Activated T-cell treated with anti-CD3 and anti-CD28 coated beads, Interleukin-2, amount 50 U/mL, for 4 hours (primary cell): Measurements from ENCODE around the gene DNAJB4. TPM values are rescaled to one million over a fixed set of nuclear protein-coding genes. Genes with fewer than 3 reads are reported as not detected.
"Not testable (repeated sequence)": the region's sequence is repeated elsewhere in the genome, so short reads cannot be mapped to it uniquely, and the experiment has no call there.

ENCODE experiments used
- ATAC-seq, 2 donors: fragments of 200-7000 bp; cut with Tn5 transposase; one replicate each; pipeline ENCODE4 v1.10.0; 2021
- DNase-seq: peaks from one replicate; pipeline ENCODE4 v3.0.0-alpha.2; 2020
- H3K27me3 Mint-ChIP-seq: one replicate; pipeline ENCODE4 v1.8.0; 2021; ENCODE audit warnings: low read depth, mixed read lengths
- H3K36me3 Mint-ChIP-seq: one replicate; pipeline ENCODE4 v1.8.0; 2022; ENCODE audit warnings: mixed read lengths; ENCODE audit not compliant: insufficient read depth
- H3K4me1 Mint-ChIP-seq: one replicate; pipeline ENCODE4 v1.8.0; 2021; ENCODE audit warnings: low read depth, mixed read lengths
- H3K4me3 Mint-ChIP-seq: one replicate; pipeline ENCODE4 v1.8.0; 2021; ENCODE audit warnings: mild to moderate bottlenecking, moderate library complexity, mixed read lengths
- H3K9me3 Mint-ChIP-seq: one replicate; pipeline ENCODE4 v1.8.0; 2021; ENCODE audit warnings: mixed read lengths
- total RNA-seq, 3 donors: library from RNA; stranded (reverse); gene quantifications; one replicate each; pipeline ENCODE4 v1.2.1, GENCODE V29; 2021

Gene DNAJB4
- total RNA-seq, 3 donors from 2014 or later: 5.4 to 6.6 (median 5.5) TPM

- Mint-ChIP-seq H3K4me3 (no peak within 1 kb of the TSS), H3K9me3 (no peaks in the 10 kb centered on the region), H3K27me3 (no peaks in the 10 kb centered on the region), H3K36me3 (peaks cover 21% of the 10 kb centered on the region), H3K4me1 (peaks cover 40% of the 10 kb centered on the region)
- DNase-seq: peak; percentile 94
- ATAC-seq: peak; percentile 81 to 87
These were observed 25.5 kb upstream of the DNAJB4 start, which contains the start of gene FUBP1 for GRCh38 chr1:77978969-77979876. TSS of gene FUBP1 (minus strand) at chr1:77979072. CDS start at chr1:77979004, 68 bp downstream.

- peaks cover 35% of the 10 kb centered on the region for H3K4me1 Mint-ChIP-seq
- peaks cover 11% of the 10 kb centered on the region for H3K36me3 Mint-ChIP-seq
- not testable (repeated sequence) for ATAC-seq
These were observed 21.3 kb upstream of the DNAJB4 start for GRCh38 chr1:77983352-77983996.

GRCh38 chr1:77983997-77984355 lies 20.8 kb upstream of the DNAJB4 start:
- H3K27me3 Mint-ChIP-seq: no peaks in the 10 kb centered on the region

More at GRCh38 chr1:77983352-77983996, 21.3 kb upstream of the DNAJB4 start:
- H3K9me3 Mint-ChIP-seq, H3K27me3 Mint-ChIP-seq, H3K4me3 Mint-ChIP-seq, DNase-seq: not testable (repeated sequence)

GRCh38 chr1:77984629-77985028 lies 20.1 kb upstream of the DNAJB4 start:
- no peak overlapping the region for H3K4me3 Mint-ChIP-seq

More at GRCh38 chr1:77983997-77984355, 20.8 kb upstream of the DNAJB4 start:
- DNase-seq: no peak
- H3K9me3 Mint-ChIP-seq: no peaks in the 10 kb centered on the region
- peaks cover 12% of the 10 kb centered on the region for H3K36me3 Mint-ChIP-seq
- no peak overlapping the region for H3K4me3 Mint-ChIP-seq
- peaks cover 35% of the 10 kb centered on the region for H3K4me1 Mint-ChIP-seq
- no peak for ATAC-seq

DNA sequence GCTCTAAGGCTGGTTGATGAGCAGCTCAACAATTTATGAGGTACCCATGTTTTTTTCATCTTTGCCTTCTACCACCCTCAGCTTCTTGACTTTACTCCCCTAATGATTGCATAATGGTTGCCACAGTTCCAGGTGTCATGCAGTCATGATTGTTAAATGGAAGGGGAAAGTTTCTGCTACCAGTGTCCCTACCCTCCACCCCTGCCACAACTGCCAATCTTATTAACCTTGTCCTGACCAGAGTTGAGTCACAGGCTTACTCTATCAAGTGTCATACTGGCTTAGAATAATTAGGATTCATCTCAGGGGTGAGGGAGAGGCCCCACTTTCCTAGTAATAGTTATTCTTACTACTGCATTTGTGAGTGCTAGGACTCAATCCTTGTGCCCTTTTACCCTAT lies 17.9 kb upstream of the DNAJB4 start:
- Mint-ChIP-seq H3K27me3 (no peaks in the 10 kb centered on the region), H3K9me3 (no peaks in the 10 kb centered on the region), H3K4me1 (peaks cover 34% of the 10 kb centered on the region), H3K4me3 (no peak overlapping the region), H3K36me3 (peaks cover 13% of the 10 kb centered on the region)
- no peak for DNase-seq
- ATAC-seq: peak; percentile 56 to 60

More at GRCh38 chr1:77984629-77985028, 20.1 kb upstream of the DNAJB4 start:
- peaks cover 13% of the 10 kb centered on the region for H3K36me3 Mint-ChIP-seq
- H3K27me3 Mint-ChIP-seq: no peaks in the 10 kb centered on the region
- H3K4me1 Mint-ChIP-seq: peaks cover 36% of the 10 kb centered on the region
- H3K9me3 Mint-ChIP-seq: no peaks in the 10 kb centered on the region
- DNase-seq: no peak
- no peak for ATAC-seq

GRCh38 chr1:77987919-77988318 lies 16.8 kb upstream of the DNAJB4 start:
- Mint-ChIP-seq H3K4me3 (no peak overlapping the region), H3K9me3 (no peaks in the 10 kb centered on the region), H3K36me3 (peaks cover 13% of the 10 kb centered on the region), H3K27me3 (no peaks in the 10 kb centered on the region), H3K4me1 (peaks cover 32% of the 10 kb centered on the region)
- DNase-seq: no peak
- no peak for ATAC-seq

DNA sequence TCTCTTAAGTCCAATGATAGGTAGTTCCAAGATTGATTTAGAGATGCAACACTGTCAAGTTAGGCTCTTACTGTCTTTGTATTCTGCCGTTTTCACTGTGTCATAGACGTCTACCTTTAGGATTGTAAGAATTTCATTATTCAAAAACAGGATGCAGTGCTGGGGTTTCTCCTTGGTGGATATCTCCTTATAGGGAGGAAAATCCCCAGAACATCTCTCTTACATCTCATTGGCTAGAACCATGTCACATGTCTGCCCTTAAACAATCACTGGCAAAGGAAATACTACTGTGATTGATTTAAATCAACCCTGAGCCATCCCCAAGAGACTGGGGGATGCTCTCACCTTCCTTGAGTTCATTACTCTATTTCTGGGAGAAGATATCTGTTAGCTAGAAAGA lies 15.0 kb upstream of the DNAJB4 start:
- Mint-ChIP-seq H3K4me1 (peaks cover 27% of the 10 kb centered on the region), H3K36me3 (peaks cover 15% of the 10 kb centered on the region), H3K9me3 (no peaks in the 10 kb centered on the region), H3K27me3 (no peaks in the 10 kb centered on the region), H3K4me3 (no peak overlapping the region)
- ATAC-seq (no peak), DNase-seq (no peak)

DNA sequence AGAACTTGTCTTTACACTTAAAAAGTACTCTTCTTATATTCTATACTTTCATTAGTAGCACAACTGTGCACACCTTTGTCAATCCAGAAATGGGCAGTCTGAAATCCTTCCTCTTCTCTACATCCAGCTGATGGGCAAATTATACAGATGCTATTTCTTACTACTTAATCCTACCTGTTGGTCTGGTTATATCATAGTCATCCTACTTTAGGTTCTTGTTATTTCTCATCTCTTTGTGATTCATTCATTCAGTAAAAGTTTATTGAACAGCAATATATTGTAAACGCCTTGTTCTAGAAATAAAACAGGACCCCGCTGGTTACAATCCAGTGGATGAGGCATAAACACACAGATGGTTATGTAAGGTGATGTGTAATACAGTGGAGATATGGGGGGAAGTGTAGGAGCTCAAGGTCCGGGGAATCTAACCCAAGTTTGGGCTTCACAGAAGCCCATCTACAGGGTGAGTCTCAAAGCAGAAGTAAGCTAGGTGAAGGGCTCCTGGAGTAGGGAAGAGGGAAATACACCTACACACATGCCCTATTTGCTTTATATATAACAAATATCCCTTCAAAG lies 14.0 kb upstream of the DNAJB4 start:
- no peak for DNase-seq
- no peaks in the 10 kb centered on the region for H3K27me3 Mint-ChIP-seq
- H3K9me3 Mint-ChIP-seq: no peaks in the 10 kb centered on the region
- H3K4me1 Mint-ChIP-seq: peaks cover 24% of the 10 kb centered on the region
- no peak overlapping the region for H3K4me3 Mint-ChIP-seq
- no peak for ATAC-seq
- peaks cover 14% of the 10 kb centered on the region for H3K36me3 Mint-ChIP-seq

DNA sequence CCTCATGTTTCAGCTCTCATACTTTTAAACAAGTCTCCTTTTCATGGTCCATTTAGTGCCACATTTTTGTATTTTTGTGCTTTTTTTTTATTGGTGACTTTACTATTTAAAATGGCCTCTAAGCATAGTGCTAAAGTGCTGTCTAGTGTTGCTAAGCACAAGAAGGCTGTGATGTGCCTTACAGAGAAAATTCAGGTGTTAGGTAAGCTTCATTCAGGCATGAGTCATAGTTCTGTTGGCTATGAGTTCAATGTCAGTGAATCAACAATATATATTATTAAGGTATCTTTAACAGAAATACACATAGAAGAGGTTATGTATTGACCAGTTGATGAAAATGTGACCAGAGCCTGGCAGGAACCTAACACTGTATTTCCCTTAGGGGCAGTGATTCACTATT lies 13.1 kb upstream of the DNAJB4 start:
- DNase-seq (no peak), ATAC-seq (no peak)
- Mint-ChIP-seq H3K27me3 (no peaks in the 10 kb centered on the region), H3K9me3 (no peaks in the 10 kb centered on the region), H3K4me3 (no peak overlapping the region), H3K36me3 (peaks cover 12% of the 10 kb centered on the region), H3K4me1 (peaks cover 20% of the 10 kb centered on the region)

GRCh38 chr1:77994117-77994705 lies 10.5 kb upstream of the DNAJB4 start:
- peaks cover 8% of the 10 kb centered on the region for H3K36me3 Mint-ChIP-seq
- H3K4me3 Mint-ChIP-seq: no peak overlapping the region
- H3K4me1 Mint-ChIP-seq: peaks cover 12% of the 10 kb centered on the region
- H3K27me3 Mint-ChIP-seq: no peaks in the 10 kb centered on the region
- no peak for ATAC-seq
- no peak for DNase-seq
- no peaks in the 10 kb centered on the region for H3K9me3 Mint-ChIP-seq

GRCh38 chr1:77996734-77997133 lies 8.0 kb upstream of the DNAJB4 start:
- Mint-ChIP-seq H3K4me1 (peaks cover 4% of the 10 kb centered on the region), H3K9me3 (no peaks in the 10 kb centered on the region), H3K4me3 (no peak overlapping the region), H3K27me3 (no peaks in the 10 kb centered on the region), H3K36me3 (peaks cover 4% of the 10 kb centered on the region)
- DNase-seq (no peak), ATAC-seq (no peak)

- not testable (repeated sequence) for DNase-seq, ATAC-seq, H3K9me3 Mint-ChIP-seq, H3K36me3 Mint-ChIP-seq, H3K4me3 Mint-ChIP-seq, H3K27me3 Mint-ChIP-seq
- peaks cover 27% of the 10 kb centered on the region for H3K4me1 Mint-ChIP-seq
These were observed 4.2 kb upstream of the DNAJB4 start for GRCh38 chr1:78000536-78000935.

DNA sequence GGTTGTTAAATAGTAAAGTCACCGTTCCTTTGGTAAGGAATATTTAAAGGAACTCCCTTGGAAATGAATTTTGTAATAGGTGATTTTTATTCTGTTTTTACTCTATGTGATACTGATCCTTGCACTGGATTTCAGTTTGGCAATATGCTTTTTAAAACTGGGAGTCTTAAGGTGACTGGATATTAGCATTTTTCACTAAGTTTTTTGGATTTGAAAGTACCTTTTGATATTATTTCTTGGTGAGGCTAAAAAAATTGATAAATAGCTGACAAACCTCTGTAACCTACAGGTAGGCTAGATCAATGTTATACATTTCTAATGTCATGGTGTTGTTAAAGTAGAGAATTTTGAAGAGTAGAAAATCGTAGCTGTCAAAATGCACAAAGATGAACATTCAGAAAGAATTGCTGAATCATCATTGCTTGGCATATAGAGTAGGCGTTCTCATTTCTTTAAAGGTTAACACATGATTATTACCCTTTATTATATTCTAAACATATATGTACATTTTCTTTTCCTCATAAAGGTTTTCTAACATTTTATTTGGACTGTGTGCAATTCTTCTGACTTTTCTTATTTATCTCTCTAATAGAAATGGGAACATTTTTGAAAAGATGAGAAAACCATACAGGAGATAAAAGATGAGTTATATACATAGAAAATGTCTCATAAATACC lies 1.5 kb upstream of the DNAJB4 start:
- ATAC-seq (no peak), DNase-seq (no peak)
- no peaks in the 10 kb centered on the region for H3K36me3 Mint-ChIP-seq
- H3K9me3 Mint-ChIP-seq: no peaks in the 10 kb centered on the region
- H3K4me1 Mint-ChIP-seq: peaks cover 44% of the 10 kb centered on the region
- H3K4me3 Mint-ChIP-seq: peak overlapping the region; percentile 26
- H3K27me3 Mint-ChIP-seq: peaks cover 2% of the 10 kb centered on the region
